ENCODE results near the gene PSMB4.
"Not testable (repeated sequence)": the region's sequence is repeated elsewhere in the genome, so short reads cannot be mapped to it uniquely, and the experiment has no call there.

Gene PSMB4

DNA sequence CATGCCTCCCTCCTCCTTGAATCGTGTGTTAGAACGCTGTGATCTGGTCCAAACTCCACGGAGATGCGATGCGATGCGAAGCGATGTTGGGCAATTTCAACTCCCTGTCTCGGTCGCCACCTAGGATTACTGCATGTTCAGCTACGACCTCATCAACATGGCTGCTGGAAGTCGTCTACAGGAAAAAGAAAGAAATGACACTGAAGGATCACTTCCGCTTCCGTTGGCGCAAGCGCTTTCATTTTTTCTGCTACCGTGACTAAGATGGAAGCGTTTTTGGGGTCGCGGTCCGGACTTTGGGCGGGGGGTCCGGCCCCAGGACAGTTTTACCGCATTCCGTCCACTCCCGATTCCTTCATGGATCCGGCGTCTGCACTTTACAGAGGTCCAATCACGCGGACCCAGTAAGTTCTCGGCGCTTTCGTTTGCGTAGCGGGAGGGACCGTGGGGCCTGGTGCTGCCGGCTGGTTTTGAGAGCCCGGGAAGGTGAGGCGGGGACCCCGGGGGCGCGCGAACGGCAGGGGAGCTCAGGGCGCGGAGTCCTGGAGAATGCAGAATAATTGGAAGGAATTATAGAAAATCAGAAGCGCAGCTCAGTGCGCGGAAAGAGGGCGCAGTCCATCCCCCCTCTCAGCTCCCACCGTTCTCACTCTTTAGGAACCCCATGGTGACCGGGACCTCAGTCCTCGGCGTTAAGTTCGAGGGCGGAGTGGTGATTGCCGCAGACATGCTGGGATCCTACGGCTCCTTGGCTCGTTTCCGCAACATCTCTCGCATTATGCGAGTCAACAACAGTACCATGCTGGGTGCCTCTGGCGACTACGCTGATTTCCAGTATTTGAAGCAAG lies at the start of gene PSMB4:
Gene PSMB4 (plus strand): TSS at position 250 of the 848 bp plus-strand sequence. CDS start 15 bp downstream, at position 265.
- DNase-seq: peak; percentile 71

DNA sequence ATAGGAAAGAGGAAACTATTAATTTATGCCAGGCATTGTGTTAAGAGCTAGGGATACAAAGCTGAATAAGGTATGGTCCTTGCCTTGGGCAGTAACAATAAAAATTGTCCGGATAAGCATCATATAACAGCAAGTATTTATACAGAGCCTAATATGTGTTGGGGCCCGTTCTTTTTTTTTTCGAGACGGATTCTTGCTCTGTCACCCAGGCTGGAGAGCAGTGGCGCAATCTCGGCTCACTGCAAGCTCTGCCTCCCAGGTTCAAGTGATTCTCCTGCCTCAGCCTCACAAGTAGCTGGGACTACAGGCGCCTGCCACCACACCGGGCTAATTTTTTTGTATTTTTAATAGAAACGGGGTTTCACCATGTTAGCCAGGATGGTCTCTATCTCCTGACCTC lies 49.0 kb upstream of the PSMB4 start:
- not testable (repeated sequence) for DNase-seq

DNA sequence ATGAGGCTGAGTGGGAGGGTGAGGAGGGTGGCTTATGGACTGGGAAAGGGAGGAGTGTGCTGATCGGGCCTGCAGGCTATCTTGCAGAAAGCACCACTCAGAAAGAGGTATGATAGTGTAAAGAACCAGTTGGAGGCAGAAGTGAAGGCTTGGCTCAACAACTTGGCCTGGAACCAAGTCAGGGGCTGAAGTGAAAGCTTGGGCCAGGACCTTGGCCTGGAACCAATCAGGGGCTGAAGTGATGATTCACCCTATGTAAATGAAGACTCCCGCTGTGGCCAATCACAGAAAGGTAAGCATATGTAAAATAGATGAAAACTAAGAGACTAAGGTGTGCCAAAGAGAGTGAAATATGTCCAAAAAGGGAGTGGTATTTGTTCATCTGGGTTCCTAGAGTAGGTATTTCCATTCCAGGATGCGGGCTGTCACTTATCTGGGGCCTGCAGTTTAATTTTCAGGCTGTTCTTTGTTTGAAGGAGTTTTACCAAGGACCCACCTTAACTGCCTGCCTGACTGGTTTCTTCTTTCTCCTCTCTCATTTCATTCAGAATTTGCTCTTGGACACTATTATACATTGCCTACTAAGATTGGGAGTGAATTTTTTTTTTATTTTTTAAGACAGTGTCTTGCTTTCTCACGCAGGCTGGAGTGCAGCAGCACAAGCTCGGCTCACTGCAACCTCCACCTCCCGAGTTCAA lies 47.2 kb upstream of the PSMB4 start:
- DNase-seq: no peak

DNA sequence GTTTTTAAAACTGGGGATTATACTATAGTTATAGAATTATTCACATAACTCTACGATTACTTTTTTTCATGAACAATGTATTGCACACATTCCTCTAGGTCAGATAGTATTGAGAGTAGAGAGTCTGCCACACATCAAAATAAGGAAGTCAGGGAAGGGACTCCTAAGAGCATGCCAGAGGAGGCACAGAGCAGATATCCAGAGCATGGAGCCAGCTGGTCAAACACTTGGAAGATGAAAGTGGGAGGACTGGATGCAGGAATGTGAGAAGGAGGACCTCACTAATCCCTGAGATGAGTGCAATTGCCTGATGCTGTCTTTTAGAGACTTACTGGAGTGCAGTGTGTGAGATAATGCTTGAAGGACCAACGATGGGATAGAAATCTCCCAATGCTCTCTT lies 42.7 kb upstream of the PSMB4 start:
- DNase-seq: no peak

DNA sequence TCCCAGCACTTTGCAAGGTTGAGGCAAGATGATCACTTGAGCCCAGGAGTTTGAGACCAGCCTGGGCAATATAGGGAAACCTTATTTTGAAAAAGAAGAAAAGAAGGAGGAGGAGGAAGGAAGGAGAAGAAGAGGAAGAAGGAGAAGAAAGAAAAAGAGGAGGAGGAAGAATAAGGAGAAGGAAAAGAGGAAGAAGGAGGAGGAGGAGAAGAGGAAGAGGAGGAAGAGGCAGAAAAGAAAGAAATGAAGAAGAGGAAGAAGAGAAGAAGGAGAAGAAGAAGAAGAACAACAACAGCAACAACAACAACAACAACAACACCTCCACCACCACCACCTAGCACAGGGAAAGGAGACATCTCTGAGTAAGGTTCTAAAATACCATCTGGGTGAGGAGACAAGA lies 37.5 kb upstream of the PSMB4 start:
- DNase-seq: no peak

DNA sequence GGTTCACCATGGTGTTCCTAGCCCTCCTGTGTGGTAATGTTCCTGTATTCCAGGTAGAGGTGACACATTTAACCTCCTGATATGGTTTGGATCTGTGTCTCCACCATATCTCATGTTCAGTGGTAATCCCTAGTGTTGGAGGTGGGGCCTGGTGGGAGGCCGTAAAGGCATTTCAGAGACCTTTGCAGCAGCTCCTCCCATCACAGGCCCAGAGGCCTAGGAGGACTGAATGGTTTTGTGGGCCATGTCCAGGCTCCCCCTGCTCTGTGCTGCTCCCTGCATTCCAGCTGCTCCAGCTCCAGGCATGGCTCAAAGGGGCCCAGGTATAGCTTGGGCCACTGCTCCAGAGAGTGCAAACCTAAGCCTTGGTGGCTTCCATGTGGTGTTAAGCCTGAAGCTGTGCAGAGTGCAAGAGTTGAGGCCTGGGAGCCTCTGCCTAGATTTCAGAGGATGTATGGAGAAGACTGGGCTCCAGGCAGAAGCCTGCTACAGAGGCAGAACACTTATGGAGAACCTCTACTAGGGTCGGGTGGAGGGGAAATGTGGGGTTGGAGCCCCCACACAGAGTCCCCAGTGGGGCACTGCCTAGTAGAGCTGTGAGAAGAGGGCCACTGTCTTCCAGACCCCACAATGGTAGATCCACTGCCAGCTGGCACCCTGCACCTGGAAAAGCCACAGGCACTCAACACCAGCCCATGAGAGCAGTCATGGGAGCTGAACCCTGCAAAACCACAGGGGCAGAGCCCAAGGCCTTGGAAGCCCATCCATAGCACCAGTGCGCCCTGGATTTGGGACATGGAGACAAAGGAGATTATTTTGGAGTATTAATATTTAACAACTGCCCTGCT lies 36.8 kb upstream of the PSMB4 start:
- DNase-seq: no peak

DNA sequence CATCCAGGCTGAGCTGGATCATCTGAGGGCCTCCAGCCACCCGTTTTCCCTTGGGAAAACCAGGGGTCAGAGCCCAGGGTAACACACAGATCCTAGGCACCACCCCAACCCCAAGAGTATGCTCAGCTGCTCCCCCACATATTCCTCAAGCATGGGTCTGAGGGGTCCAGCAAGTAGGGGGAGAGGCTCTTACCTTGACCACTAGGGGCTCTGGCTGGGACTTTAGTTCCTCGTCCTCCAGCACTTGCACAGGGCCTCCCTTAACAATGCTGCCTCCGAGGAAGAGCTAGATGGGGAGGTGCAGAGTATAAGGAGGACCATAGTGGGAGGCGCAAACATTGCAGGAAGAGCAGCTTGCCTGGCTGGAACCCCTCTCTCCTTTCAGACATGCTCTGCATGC lies 34.4 kb upstream of the PSMB4 start:
- no peak for DNase-seq

DNA sequence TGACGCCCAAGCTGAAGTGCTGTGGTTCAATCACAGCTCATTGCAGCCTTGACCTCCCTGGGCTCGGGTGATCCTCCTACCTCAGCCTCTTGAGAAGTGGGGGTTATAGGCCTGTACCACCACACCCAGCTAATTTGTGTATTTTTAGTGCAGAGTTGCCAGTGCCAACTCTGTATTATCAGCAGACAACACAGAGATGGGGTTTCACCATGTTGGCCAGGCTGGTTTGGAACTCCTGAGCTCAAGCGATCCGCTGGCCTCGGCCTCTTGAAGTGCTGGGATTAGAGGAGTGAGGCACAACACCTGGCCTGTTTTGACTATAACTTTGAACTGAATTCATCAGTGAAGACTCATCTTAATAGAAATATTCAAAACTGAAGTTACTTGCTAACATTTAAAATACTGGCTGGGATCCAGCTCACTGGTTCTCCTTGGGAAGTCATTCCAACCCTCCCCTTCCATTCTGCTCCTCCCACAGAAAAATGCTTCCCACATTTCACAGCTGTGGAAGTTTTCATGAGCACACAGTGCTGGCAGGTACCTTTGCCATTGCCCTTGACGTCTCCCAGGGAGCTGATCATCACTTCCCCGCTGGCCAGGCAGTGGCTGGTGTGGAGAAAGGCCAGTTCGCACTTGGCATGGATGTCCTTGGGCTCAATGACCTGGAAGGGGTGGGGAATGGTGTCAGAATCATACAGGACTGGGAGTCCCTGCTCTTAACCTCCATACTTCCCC lies 31.5 kb upstream of the PSMB4 start:
- no peak for DNase-seq

DNA sequence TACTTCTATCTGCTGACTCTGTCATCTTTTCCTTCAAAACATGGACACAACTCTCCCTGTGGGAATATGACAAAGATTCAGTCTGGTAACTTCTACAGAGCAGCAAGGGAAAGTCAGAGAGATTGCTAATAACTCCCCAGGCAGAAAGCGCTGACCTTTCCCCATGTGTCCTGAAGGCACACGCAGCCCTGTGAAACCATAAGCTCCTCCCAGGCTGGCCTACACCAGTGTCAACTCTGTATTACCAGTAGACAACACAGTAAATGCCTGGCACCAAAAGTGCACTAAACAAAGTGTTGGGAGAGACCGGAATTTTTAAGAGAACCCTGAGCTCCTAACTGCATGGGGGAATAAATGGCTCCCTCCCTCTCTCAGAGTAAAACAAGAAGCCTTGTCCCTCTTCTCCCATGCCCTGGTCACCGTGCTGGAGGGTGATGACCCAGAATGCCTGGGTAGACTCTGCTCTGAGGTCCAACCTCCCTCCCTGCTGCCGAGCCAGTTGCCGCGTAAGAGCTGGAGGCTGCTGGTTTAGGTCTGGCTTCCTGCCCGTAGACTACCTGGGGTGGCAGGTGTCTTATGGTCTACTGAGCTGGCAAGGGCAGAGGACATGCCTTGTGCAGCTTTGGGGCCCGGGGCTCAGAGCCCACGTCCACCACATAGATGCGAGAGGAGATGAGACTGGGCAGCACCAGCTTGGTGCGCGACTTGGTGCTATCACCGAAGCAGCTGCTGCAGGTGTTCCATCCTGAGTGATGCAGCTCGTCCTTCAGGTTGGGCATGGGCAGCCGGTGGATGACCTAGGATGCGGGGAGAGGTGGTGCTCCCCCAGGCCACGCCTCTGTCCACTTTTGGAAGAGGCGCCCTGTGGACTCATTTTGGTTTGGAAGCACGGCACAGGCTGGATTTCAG lies 30.7 kb upstream of the PSMB4 start:
- no peak for DNase-seq

DNA sequence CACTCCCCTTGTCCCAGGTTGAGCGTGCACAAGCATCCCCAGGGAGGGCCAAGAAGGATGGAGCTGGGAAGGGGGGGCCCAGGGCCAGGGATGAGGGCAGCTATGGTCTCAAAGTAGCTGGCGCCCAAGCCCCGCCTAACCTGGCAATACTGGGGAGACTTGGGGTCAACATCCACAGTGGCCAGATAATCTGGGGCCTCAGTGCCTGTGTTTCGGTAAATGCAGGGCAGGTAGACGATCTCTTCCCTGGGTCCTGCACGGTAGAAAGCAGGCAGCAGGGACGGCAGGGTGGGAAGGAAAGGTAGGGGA lies 30.1 kb upstream of the PSMB4 start:
- DNase-seq: no peak

DNA sequence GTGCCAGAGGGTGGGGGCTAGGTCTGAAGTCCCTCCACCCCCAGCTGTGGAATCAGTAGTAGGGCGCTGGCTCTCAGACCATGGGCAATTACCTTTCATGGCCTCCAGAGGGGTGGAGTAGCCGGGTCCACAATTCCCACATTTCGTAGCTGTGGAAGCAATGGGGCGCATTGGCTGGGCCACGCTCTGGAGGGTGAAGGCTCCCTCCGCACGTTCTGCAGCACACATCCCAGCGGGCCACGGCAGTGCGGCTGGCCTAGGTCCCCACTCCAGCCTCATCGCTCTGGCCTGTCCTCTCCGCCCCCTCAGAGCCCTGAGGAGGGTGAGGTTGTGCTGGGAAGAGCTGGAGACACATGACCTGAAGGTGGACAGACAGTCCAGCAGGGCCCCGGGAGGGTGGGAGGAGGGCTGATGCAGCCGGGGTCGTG lies 29.7 kb upstream of the PSMB4 start:
- DNase-seq: no peak

DNA sequence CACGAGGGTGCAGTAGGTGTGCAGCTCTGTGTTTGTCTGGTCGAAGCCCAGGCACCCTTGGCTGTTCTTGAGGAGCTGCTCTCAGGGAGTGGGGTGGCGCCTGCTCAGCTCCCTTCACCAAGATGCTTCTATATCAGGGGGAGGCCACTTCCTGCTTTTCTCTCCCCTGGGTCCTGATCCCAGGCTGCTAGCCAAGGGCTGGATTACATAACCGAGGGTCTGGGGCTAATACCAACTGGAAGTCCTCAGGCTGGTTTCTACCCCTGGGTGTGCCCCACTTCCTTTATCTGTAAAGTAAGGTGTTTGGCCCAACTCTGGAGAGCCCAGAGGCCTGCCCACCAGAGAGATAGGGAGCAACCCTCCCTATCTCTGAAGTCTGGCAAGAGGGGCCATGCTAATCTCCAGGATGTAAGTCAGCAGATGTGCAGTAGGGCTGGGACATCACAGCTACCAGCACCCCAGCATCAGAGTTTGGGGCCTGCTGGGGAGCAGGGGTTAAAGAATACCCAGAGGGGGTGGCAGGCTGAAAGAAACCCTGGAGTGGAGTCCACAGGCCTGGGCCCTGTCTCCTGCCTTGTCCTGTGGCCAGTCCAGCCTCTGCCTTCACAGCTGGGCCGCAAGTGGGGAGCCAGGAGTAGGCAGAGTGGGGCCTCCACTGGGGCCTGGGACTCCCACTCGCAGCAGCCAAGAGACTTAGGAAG lies 29.0 kb upstream of the PSMB4 start:
- no peak for DNase-seq

DNA sequence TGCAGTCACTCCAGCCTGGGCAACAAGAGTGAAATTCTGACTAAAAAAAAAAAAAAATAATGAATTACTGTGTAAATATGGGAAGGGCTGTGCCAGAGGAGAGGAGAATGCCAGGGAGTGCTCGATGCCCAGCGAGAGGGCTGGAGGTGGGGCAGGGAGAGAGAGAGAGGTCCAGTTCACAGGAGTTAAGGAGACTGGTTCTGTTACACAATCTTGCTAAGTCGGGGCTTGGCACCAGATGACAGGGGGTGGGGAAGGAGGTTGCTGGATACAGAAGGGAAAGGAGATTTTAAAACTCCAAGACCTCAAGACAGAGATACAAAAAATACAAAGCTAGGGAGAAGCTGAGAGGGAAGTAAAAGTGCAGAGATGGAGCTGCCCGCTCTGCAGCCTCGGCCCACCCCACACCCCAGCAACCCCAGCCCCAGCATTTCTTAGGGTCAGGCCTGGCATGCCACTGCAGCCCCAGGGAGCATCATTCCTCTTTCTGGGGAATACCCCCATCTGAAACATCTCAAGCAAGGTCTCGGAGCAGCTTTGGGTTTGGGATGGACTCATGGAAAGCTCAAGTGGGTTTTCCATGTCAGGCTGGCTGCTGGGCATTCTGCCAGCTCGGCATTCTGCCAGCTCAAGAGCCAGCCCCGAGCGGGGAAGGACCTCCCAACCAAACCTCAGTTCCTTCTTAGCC lies 27.9 kb upstream of the PSMB4 start:
- DNase-seq: no peak

DNA sequence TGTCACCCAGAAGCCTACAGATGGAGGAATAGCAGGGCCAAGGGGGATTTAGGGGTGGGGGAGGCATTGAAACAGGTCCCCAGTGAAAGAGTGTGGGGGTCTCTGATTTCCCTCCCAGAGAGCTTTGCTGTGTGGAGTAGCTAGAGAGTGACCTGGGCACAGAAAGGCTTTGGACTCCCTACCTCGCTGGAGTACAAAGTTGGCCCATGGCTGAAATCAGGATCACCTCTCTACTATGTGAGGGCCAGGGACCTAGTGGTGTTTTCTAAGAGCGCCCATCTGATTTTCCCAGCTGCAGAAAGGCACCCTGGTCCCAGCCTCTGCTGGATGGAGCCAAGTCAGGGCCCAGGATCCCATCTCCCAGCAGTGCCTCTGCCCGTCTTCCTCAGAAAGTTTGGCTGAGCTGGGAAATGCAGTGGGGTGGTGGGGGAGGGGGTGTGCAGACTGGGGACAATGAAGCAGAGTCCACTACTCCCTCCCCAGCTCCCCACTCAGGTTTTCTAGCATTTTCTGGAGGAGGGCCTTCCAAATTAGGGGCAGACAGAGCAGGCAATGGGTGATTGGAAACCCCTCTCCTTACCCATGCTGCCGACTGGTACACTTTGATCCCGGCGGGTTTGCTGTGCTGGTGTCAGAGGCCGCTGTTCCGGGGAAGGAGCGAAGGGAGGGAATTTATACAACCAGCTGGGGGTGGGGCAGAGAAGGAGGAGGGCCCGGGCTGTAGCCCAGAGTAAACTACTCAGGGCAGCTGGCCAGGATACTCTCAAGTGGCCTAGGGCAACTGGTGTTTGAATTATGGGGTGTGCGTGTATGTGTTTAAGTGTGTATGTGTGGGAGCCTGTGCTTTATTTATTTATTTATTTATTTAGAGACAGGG lies 27.1 kb upstream of the PSMB4 start, which contains the start of gene SELENBP1:
Gene SELENBP1 (minus strand): TSS at position 648 of the 877 bp plus-strand sequence. CDS start 64 bp downstream, at position 584.
- DNase-seq: no peak

DNA sequence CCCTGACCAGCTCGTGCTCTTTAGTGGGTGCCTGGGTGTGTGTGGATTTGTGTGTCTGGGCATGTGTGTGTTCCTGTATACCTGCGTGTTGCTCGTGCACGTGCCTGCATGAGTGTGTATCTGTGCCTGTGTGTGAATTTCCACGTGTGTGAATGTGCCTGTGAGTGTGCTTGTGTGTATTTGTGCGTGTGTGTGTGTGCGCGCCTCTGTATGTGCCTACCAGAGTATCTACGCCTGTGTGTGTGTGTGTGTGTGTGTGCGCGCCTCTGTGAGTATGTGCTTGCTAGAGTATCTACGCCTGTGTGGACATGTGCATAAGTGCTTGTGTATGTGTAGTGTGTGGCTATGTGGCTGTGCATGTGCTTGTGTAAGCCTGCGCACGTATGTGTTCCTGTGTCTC lies 26.2 kb upstream of the PSMB4 start:
- no peak for DNase-seq

DNA sequence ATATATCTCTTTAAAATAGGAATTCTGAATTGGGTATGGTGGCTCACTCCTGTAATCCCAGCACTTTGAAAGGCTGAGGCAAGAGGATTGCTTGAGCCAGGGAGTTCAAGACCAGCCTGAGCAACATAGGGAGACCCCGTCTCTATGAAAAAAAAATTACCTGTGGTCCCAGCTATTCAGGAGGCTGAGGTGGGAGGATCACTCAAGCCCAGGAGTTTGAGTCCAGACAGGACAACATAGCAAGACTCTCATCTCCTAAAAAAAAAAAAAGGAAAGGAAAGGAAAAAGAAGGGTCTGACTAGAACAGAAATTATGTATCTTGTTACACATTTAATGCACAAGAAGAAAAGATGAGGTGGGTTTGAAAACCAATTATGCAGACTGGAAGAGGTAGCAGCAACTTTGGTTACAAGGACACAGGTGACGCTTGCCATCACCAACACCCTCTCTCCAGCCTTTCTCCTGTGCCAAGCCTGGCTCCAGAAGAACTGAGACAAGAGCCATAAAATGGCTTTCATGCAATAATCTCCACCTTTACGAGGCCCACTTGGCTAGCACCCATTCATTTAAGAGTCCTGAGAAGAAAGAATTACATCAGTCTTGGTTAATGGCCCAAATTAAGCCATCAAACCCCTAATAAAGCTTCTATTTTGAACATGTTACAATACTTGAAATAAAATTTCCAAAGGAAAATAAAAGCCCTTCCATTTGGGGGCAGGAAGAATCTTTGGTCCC lies 22.1 kb upstream of the PSMB4 start:
- no peak for DNase-seq

DNA sequence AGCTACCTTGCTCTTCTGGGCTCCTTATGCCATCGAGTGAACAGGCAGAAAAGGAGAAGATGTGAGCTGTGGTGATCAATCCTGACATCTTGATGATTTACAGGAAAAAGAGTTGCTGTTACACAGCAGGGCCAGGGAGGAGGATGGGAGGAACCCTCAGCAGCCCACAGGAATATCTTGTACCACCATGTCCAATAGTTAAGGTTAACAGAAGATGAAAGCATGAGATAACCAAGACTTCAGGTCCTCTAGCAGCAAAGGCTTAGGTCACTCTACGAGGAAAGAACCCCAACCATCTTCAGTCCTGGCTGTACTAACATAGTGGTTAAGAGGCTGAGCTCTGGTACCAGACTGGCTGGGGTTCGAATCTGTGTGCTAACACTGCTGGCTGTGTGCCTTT lies 14.8 kb upstream of the PSMB4 start:
- DNase-seq: no peak

DNA sequence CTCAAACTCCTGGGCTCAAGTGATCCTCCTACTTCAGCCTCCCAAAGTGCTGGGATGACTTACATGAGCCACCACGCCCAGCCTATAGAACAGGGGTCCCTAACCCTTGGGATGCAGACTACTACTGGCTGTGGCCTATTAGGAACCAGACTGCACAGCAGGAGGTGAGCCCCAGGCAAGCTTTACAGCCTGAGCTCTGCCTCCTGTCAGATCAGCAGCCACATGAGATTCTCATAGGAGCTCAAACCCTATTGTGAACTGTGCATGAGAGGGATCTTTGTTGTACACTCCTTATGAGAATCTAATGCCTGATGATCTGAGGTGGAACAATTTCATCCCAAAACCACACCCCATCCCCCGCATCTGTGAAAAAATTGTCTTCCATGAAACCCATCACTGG lies 13.4 kb upstream of the PSMB4 start:
- no peak for DNase-seq
